HEK293 (cell line): ENCODE results near the gene ARPC2.

Experiments
- ATF2 ChIP-seq: fragments of 450-650 bp; formaldehyde crosslinking; IDR thresholded peaks from 2 replicates; pipeline ENCODE4 v1.5.1; 2016; ENCODE audit warnings: missing biosample characterization, missing genetic modification characterization, low read depth
- CTCF ChIP-seq: fragments of 450-650 bp; formaldehyde crosslinking; IDR thresholded peaks from 2 replicates; pipeline ENCODE4 v1.5.1; 2016; ENCODE audit warnings: missing biosample characterization, missing genetic modification characterization
- PATZ1 ChIP-seq: fragments of 450-650 bp; formaldehyde crosslinking; IDR thresholded peaks from 2 replicates; pipeline ENCODE4 v1.5.1; 2016; ENCODE audit warnings: missing biosample characterization, missing genetic modification characterization
- REST ChIP-seq: fragments of 450-650 bp; formaldehyde crosslinking; IDR thresholded peaks from 2 replicates; pipeline ENCODE4 v1.5.1; 2016; ENCODE audit warnings: missing biosample characterization, missing genetic modification characterization
- SALL2 ChIP-seq: fragments of 450-650 bp; formaldehyde crosslinking; IDR thresholded peaks from 2 replicates; pipeline ENCODE4 v1.5.0; 2017; ENCODE audit warnings: missing biosample characterization, mild to moderate bottlenecking, missing genetic modification characterization, borderline replicate concordance
- SETDB1 ChIP-seq: IDR thresholded peaks from one replicate; pipeline ENCODE4 v1.6.1; 2017; ENCODE audit warnings: mild to moderate bottlenecking, low read length, moderate library complexity, mixed read lengths; ENCODE audit not compliant: insufficient read length
- ZBTB11 ChIP-seq: fragments of 450-650 bp; formaldehyde crosslinking; conservative IDR thresholded peaks from 2 replicates; pipeline ENCODE4 v1.5.1; 2016; ENCODE audit warnings: low read depth, missing biosample characterization, missing genetic modification characterization
- ZBTB7A ChIP-seq: fragments of 450-650 bp; formaldehyde crosslinking; IDR thresholded peaks from 2 replicates; pipeline ENCODE4 v1.5.1; 2016; ENCODE audit warnings: low read depth, missing biosample characterization, missing genetic modification characterization
- ZNF138 ChIP-seq: fragments of 450-650 bp; formaldehyde crosslinking; IDR thresholded peaks from 2 replicates; pipeline ENCODE4 v1.5.1; 2016; ENCODE audit warnings: missing biosample characterization, missing genetic modification characterization, borderline replicate concordance
- ZNF530 ChIP-seq: fragments of 450-650 bp; formaldehyde crosslinking; IDR thresholded peaks from 2 replicates; pipeline ENCODE4 v1.5.1; 2016; ENCODE audit warnings: low read depth, missing biosample characterization, missing genetic modification characterization
- ZNF660 ChIP-seq: fragments of 450-650 bp; IDR thresholded peaks from 2 replicates; pipeline ENCODE4 v1.5.1; 2018; ENCODE audit warnings: missing biosample characterization, mild to moderate bottlenecking, missing genetic modification characterization
- ZNF768 ChIP-seq: fragments of 450-650 bp; formaldehyde crosslinking; IDR thresholded peaks from 2 replicates; pipeline ENCODE4 v1.5.1; 2018; ENCODE audit warnings: missing biosample characterization, mild to moderate bottlenecking, missing genetic modification characterization

GRCh38 chr2:218267259-218267658 lies 50.3 kb downstream of the ARPC2 start:
- TF ChIP-seq ZNF530 (tag by site-specific recombination): no peak
- no peak for TF ChIP-seq SETDB1
- TF ChIP-seq ZNF768 (tag by site-specific recombination): no peak
- TF ChIP-seq PATZ1 (tag by site-specific recombination): no peak
- TF ChIP-seq ZBTB7A: no peak
- TF ChIP-seq ZNF138 (tag by site-specific recombination): no peak
- TF ChIP-seq CTCF: no peak
- no peak for TF ChIP-seq REST (tag by site-specific recombination)
- no peak for TF ChIP-seq ATF2 (tag by site-specific recombination)
- TF ChIP-seq ZBTB11 (tag by site-specific recombination): no peak
- TF ChIP-seq SALL2 (tag by site-specific recombination): no peak
- no peak for TF ChIP-seq ZNF660
